HG03571 (cell line): ENCODE data around the gene PSMD1.

ENCODE experiments used
- ATAC-seq: cut with Tn5 transposase; IDR thresholded peaks from one replicate; pipeline ENCODE4 v1.9.1; 2021; ENCODE audit not compliant: unreplicated experiment

PSMD1 gene

GRCh38 chr2:231110551-231110950 is 53.9 kb downstream of the PSMD1 start:
- ATAC-seq, result no peak

GRCh38 chr2:231111987-231112386 is 55.3 kb downstream of the PSMD1 start:
- ATAC-seq, result no peak

GRCh38 chr2:231113489-231113888 is 56.8 kb downstream of the PSMD1 start:
- ATAC-seq, result no peak

- ATAC-seq, result no peak
Observed at GRCh38 chr2:231115651-231116050, 59.0 kb downstream of the PSMD1 start.

GRCh38 chr2:231117148-231117547 is 60.5 kb downstream of the PSMD1 start:
- ATAC-seq, result no peak

- no peak for ATAC-seq
Observed at GRCh38 chr2:231117922-231118613, 61.4 kb downstream of the PSMD1 start.

GRCh38 chr2:231118614-231118942 is 61.9 kb downstream of the PSMD1 start:
- ATAC-seq, result no peak

GRCh38 chr2:231123362-231123898 is 66.8 kb downstream of the PSMD1 start:
- ATAC-seq, result no peak

GRCh38 chr2:231124838-231125568 is 68.3 kb downstream of the PSMD1 start, which contains the start of gene HTR2B:
TSS of gene HTR2B (minus strand) at chr2:231125042. CDS start at chr2:231123764, 1,278 bp downstream.
- ATAC-seq, result no peak

- ATAC-seq, result no peak
Observed at GRCh38 chr2:231126123-231126522, 69.5 kb downstream of the PSMD1 start.

- no peak for ATAC-seq
Observed at GRCh38 chr2:231127480-231127879, 70.8 kb downstream of the PSMD1 start.

GRCh38 chr2:231127936-231128335 is 71.3 kb downstream of the PSMD1 start:
- no peak for ATAC-seq

- no peak for ATAC-seq
Observed at GRCh38 chr2:231128541-231128940, 71.9 kb downstream of the PSMD1 start.

GRCh38 chr2:231129216-231129615 is 72.5 kb downstream of the PSMD1 start:
- no peak for ATAC-seq

GRCh38 chr2:231130336-231131056 is 73.8 kb downstream of the PSMD1 start:
- ATAC-seq, result no peak

- no peak for ATAC-seq
Observed at GRCh38 chr2:231132129-231132528, 75.5 kb downstream of the PSMD1 start.

GRCh38 chr2:231133365-231134099 is 76.9 kb downstream of the PSMD1 start:
- no peak for ATAC-seq

- ATAC-seq, result no peak
Observed at GRCh38 chr2:231134910-231135655, 78.4 kb downstream of the PSMD1 start.

- no peak for ATAC-seq
Observed at GRCh38 chr2:231138699-231139098, 82.0 kb downstream of the PSMD1 start.

GRCh38 chr2:231139796-231140195 is 83.1 kb downstream of the PSMD1 start:
- ATAC-seq, result no peak
